NCI-H146 treated with DMSO at 0.1 percent for 48 hours (cell line): ENCODE data around the gene PTP4A2.

ENCODE experiments used
- DNase-seq: peaks from one replicate; lab custom pipeline; 2025; ENCODE audit not compliant: unreplicated experiment; lab: John Stamatoyannopoulos, UW

Gene PTP4A2

DNA sequence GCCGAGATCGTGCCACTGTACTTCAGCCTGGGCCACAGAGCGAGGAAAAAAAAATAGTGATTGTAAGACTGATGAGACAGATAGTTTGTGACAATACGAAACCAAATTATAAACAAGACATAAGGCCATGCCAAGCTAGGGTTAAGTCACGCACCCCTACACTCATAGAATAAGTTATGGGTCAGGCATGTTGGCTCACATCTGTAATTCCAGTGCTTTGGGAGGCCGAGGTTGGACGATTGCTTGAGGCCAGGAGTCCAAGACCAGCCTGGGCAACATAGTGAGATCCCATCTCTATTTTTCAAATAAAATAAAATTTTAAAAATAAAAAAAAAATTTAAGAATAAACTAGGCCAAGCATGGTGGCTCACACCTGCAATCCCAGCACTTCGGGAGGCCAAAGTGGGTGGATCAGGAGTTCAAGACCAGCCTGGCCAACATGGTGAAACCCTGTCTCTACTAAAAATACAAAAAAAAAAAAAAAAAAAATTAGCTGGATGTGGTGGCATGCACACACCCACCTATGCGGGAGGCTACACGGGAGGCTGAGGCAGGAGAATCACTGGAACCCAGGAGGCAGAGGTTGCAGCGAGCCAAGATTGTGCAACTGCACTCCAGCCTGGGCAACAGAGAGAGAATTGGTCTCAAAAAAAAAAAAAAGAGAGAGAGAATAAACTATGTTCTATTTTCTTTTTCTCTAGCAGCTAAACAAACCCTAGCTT lies 72.3 kb downstream of the PTP4A2 start:
- no peak for DNase-seq

DNA sequence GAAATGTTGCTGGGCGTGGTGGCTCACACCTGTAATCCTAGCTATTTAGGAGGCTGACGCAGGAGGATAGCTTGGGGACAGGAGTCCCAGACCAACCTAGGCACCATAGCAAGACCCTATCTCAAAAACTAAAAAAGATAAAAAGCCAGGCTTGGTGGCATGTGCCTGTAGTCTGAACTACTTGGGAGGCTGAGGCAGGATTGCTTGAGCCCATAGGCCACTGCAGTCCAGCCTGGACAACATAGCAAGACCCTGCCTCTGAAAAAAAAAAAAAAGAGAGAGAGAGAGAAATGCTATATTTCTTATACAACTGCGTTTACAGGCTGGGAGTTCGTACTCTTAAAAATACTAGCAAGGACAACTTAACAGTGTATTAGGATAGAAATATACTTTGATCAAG lies 76.1 kb downstream of the PTP4A2 start:
- DNase-seq, result no peak

- no peak for DNase-seq
Measured at GRCh38 chr1:31861346-31861745, 76.8 kb downstream of the PTP4A2 start.

- no peak for DNase-seq
Measured at GRCh38 chr1:31860581-31860980, 77.6 kb downstream of the PTP4A2 start.

DNA sequence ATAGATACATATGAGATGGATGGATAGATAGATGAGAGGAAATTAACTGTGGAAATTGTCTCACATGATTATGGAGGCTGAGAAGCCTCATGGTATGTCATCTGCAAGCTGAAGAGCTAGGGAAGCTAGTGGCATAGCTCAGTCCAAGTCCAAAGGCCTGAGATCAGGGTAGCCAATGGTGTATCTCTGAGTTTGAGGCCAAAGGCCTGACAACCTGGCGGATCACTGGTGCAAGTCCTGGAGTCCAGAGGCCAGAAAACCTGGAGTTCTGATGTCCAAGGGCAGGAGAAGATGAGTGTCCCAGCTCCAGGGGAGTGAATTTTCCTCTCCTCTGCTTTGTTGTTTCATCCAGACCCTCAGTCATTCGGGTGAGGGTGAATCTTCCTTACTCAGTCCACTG lies 78.4 kb downstream of the PTP4A2 start:
- DNase-seq, result no peak

DNA sequence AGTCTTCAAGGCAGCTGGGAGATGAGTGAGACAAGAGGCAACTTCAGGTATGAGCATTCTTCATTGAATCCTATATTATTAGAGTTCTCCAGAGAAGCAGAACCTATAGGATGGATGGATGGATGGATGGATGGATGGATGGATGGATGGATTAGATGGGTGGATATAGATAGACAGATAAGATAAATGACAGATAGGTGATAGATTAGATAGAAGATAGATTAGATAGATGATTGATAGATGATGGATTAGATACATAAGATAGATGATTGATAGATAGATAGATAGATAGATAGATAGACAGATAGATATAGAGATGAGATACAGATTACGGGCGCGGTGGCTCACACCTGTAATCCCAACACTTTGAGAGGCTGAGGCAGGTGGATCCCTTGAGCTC lies 79.1 kb downstream of the PTP4A2 start:
- DNase-seq, result no peak

DNA sequence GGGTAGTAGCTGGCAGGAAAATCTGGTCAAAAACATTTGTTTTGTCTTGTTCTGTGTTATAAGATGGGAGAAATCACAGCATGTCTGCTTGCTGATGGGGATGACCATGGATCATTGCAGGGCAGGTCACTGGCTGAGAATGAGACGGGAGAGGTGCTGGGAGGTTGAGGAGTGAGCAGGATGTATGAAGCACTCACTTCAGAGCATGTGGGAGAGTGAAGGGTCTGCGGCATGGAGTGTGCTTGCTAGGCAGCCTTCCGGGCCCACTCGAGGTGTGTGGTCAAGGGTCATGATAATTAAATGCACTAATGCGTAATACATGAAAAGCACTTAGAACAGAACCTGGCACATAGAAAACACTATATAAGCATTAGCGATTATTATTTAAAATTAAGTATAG lies 80.3 kb downstream of the PTP4A2 start:
- no peak for DNase-seq
